Kidney epithelial cell (primary cell): Measurements from ENCODE around the gene ADNP2. TPM values are rescaled to one million over a fixed set of nuclear protein-coding genes. Genes with fewer than 3 reads are reported as not detected.

ENCODE experiments used
- DNase-seq: peaks from one replicate; pipeline ENCODE4 v3.0.0-alpha.2; 2010; ENCODE audit warnings: low read depth
- H3K27me3 ChIP-seq: 2 replicates; pipeline ENCODE4 v1.6.0; 2011; ENCODE audit warnings: low read length; ENCODE audit not compliant: control insufficient read depth, insufficient read depth
- H3K36me3 ChIP-seq: 2 replicates; pipeline ENCODE4 v1.5.1; 2011; ENCODE audit warnings: low read length; ENCODE audit not compliant: control insufficient read depth, insufficient read depth
- H3K4me3 ChIP-seq: 2 replicates; pipeline ENCODE4 v1.5.1; 2011; ENCODE audit warnings: low read depth, mild to moderate bottlenecking, control low read depth, low read length
- total RNA-seq: library from RNA; depleted of rRNA; stranded (reverse); fragments of >200 nt; gene quantifications from 2 replicates; pipeline ENCODE4 v1.2.3, GENCODE V29; 2015
- TF ChIP-seq, protein P1 (sequence below): IDR thresholded peaks from 2 replicates; pipeline ENCODE4 v1.5.1; 2011; ENCODE audit warnings: mild to moderate bottlenecking, moderate library complexity, low read length, control low read depth, inconsistent platforms; ENCODE audit not compliant: insufficient read depth, poor library complexity, severe bottlenecking

Gene ADNP2
- total RNA-seq, 1 donor from 2014 or later = 21.8 TPM

DNA sequence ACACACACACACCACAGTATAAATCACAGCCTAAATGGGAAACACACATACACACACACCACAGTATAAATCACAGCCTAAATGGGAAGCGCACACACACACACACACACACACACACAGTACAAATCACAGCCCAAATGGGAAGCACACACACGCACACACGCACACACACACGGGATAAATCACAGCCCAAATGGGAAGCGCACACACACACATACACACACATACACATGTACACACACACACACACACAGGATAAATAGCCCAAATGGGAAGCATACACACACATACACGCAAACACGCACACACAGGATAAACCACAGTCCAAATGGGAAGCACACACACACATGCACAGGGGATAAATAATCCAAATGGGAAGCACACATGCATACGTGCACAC lies 68.1 kb downstream of the ADNP2 start:
- no peaks in the 10 kb centered on the region for H3K27me3 ChIP-seq
- DNase-seq = no peak
- no peak overlapping the region for H3K4me3 ChIP-seq
- TF ChIP-seq, protein P1, sequence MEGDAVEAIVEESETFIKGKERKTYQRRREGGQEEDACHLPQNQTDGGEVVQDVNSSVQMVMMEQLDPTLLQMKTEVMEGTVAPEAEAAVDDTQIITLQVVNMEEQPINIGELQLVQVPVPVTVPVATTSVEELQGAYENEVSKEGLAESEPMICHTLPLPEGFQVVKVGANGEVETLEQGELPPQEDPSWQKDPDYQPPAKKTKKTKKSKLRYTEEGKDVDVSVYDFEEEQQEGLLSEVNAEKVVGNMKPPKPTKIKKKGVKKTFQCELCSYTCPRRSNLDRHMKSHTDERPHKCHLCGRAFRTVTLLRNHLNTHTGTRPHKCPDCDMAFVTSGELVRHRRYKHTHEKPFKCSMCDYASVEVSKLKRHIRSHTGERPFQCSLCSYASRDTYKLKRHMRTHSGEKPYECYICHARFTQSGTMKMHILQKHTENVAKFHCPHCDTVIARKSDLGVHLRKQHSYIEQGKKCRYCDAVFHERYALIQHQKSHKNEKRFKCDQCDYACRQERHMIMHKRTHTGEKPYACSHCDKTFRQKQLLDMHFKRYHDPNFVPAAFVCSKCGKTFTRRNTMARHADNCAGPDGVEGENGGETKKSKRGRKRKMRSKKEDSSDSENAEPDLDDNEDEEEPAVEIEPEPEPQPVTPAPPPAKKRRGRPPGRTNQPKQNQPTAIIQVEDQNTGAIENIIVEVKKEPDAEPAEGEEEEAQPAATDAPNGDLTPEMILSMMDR = no peak
- H3K36me3 ChIP-seq = no peaks in the 10 kb centered on the region

DNA sequence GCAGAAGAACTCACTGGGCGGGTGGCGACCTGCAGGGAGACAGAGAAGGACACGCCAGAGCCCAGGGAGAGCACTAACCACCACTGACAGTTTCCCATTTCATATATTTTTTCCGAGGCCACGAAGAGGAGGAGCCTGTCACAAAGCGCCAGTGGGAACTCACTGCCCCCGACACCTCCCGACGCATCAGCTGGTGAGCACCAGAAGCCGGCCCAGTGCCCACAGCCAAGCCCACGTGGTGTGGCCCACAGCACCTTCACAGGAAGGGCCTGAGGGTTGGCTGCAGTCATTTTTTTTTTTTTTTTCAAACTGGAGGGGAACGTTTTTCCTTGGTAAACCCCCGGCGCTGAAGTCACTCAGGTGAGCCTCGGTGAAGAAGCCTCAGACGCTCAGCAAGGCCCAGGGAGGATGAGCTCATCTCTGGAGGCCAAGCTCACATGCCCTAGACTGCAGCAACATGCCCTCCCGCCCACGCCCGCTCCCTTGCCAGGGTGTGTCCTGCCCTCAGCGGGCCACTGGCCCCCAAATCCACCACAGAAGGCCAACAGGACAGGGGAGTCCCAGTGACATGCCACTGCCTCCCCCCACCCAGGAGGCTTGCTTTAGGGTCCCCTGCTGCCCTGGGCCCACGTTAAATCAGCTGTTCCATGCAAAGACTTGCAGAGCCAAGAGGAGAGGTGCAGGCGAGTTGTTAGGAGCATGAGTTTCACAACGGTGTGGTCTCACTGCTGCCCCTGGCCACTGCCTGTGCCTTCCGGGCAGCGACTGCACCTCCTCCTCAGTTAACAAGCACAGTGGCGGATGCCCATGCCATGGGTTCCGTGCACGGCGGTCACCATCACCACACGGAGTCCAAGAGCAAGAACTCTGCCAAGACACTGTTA lies 70.1 kb downstream of the ADNP2 start:
- DNase-seq = no peak

DNA sequence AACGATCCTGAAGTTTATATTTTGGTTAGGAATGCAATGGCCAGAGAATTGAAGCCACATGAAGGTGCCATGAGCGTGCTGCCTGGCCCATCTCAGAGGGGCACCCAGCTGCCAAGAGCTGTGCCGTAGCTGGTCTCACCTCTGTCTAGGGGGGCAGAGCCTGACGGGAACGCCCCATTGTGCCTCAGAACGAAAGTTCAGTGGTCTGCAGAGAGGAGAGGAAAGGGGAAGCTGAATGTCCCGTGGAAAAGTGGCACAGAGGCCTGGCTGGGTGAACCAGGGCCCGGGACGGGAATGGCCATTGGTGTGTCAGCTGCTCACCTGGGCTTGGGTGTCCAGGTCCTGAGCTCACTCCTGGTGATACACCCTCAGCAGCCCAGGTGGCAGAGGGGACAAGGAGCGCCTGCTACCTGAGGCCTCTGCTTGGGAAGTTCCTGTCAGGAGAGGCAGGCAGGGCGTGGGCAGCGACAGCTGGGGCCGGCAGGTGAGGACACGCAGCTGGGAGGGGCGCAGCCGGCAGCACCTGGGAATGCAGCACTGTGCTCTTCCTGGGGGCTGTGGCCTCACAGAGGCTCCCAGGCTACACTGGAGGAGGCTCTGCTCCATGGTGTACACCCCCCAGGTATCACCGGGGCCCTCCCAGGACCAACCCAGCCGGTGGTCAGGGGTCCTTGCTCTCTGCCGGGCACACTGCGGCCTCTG lies 70.9 kb downstream of the ADNP2 start:
- Histone ChIP-seq H3K4me3 (no peak overlapping the region), H3K27me3 (no peaks in the 10 kb centered on the region), H3K36me3 (no peaks in the 10 kb centered on the region)
- DNase-seq = no peak
- TF ChIP-seq, protein P1 = no peak

More for the DNA sequence above, 70.1 kb downstream of the ADNP2 start:
- Histone ChIP-seq H3K36me3 (no peaks in the 10 kb centered on the region), H3K27me3 (no peaks in the 10 kb centered on the region), H3K4me3 (no peak overlapping the region)
- TF ChIP-seq, protein P1 = no peak

DNA sequence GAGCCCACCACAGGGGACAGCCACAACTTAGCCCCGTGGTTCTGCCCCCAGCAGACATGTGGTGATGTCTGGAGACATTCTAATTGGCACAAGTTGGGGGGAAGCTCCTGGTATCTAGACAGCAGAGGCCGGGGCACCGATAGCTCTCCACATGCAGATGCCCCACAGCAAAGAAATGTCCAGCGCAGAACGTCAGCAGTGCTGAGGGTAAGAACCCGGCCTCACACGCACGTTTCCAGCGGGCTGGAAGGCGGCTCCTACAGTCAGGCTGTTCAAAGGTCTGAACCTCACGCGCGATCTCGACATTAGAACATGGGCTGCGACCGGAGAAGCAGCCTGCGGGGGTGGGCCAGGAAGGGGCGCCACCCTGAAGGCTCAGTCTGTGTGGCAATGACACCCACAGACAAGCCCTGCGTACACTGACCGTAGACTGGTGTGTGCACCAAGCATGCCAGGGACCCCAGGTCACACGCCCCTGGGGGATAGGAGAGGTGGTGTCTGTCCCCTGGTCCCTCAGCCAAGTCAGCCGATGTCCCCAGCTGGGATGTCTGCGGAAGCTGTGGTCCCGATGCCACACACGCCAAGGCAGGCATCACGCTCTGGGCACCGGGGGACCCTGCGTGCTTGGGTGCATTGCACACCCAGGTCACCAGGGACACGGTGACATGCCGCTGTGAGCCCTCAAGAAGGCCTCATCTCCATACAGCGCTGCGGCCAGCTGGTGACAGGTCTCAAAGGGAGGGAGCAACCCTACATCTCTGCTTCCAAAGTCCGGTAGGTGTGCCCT lies 71.9 kb downstream of the ADNP2 start:
- Histone ChIP-seq H3K27me3 (no peaks in the 10 kb centered on the region), H3K4me3 (no peak overlapping the region), H3K36me3 (no peaks in the 10 kb centered on the region)
- TF ChIP-seq, protein P1 = no peak
- no peak for DNase-seq

DNA sequence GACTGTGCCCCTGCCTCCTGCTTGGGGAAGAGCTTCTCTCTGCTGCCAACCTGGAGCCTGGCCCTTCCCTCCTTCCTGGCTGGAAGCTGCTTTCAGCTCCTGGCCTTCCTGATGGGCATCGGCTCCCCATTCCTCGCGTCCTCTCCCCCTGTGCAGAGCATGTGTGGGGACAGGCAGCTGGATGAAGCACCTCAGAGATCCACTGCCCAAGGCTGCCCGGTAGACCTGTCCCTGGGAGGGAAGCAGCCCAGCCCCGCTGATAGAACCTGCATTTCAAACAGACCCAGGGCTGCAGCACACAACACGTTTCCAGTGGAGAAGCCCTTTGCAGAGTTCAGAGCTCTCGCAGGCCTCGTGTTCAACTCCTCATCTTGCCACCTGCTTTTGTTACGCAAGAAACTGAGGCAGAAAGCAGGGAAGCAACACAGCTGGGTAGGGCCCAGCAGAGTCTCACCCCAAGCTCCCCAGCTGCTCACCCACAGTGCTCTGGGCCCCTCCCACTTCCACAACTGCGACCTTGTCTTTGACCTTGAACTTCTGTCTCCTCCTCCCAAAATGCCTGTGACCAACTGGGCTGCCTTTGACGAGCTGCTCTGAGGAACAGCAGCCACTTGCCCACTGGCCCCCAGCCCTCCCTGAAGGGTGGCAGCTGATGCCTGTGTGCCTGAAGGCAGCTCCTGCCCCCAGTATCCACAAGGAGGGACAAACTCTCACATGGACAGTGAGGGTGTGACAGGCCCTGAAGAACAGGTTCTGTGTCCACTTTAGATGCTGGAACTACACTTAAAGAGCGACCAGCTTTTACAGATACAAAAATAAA lies 72.8 kb downstream of the ADNP2 start:
- Histone ChIP-seq H3K27me3 (no peaks in the 10 kb centered on the region), H3K4me3 (no peak overlapping the region), H3K36me3 (no peaks in the 10 kb centered on the region)
- TF ChIP-seq, protein P1 = no peak
- no peak for DNase-seq
